GM21619 (cell line): ENCODE data around the gene VWA8.
A peak's percentile ranks its signal among the peaks of the same experiment; 100 is the strongest.
"Not testable (repeated sequence)": the region's sequence is repeated elsewhere in the genome, so short reads cannot be mapped to it uniquely, and the experiment has no call there.

Experiments
- ATAC-seq: cut with Tn5 transposase; IDR thresholded peaks from one replicate; pipeline ENCODE4 v1.9.1; 2021; ENCODE audit not compliant: unreplicated experiment

The VWA8 gene

GRCh38 chr13:41565216-41565615 lies 395.7 kb downstream of the VWA8 start:
- ATAC-seq = no peak

GRCh38 chr13:41563984-41564365 lies 396.9 kb downstream of the VWA8 start:
- no peak for ATAC-seq

GRCh38 chr13:41563341-41563983 lies 397.4 kb downstream of the VWA8 start:
- no peak for ATAC-seq

DNA sequence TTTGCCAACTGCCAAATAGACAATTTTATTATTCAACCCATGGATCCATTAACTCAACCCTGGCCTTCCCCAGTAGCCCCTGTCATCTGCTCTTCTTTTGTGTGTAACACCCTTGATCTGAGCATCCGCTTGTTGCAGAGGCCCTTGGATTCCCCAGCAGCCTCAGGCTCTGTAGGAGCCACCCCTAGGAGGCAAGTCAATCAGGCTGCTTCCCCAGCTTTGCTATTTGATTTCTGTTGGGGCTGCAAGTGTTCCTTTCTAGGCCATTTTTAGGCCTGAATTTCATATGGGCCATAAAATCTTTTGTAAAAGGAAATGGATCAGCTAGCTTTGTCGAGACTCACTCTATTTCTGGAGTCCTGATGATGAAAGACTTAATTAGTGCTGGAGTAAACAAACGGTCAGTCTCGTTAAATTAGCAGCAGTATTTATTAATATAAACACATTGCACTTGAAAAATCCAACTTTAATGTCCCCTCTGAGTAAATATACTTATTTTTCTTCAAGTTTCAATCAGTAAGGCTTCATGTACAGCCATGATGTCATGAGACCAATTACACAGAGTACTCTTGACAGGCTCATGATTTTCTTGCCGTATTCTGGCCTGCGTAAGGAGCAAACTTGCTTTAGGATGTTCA lies 398.2 kb downstream of the VWA8 start:
- ATAC-seq = no peak

GRCh38 chr13:41562083-41562482 lies 398.8 kb downstream of the VWA8 start:
- ATAC-seq = no peak

GRCh38 chr13:41561170-41561569 lies 399.7 kb downstream of the VWA8 start:
- ATAC-seq = no peak

- ATAC-seq = no peak
Observed at GRCh38 chr13:41558781-41559560, 401.9 kb downstream of the VWA8 start.

DNA sequence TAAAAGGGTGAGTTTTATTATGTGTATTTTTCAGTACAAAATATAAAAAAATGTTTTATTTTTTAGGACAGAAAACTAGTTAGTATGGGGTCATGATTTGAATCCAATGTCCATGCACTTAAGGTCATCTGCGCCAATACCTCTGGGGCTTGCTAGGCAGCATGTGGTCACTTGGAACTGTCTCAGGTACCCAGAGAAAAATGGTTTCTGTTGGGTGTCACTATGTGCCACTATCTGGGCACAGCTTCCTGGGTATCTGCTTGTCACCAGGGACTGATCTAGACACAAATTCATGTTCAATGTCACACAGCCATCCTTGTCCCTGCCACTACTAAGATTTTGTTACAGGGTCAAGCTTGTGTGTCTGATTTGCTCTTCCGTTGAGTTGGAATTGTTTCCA lies 403.2 kb downstream of the VWA8 start:
- no peak for ATAC-seq

DNA sequence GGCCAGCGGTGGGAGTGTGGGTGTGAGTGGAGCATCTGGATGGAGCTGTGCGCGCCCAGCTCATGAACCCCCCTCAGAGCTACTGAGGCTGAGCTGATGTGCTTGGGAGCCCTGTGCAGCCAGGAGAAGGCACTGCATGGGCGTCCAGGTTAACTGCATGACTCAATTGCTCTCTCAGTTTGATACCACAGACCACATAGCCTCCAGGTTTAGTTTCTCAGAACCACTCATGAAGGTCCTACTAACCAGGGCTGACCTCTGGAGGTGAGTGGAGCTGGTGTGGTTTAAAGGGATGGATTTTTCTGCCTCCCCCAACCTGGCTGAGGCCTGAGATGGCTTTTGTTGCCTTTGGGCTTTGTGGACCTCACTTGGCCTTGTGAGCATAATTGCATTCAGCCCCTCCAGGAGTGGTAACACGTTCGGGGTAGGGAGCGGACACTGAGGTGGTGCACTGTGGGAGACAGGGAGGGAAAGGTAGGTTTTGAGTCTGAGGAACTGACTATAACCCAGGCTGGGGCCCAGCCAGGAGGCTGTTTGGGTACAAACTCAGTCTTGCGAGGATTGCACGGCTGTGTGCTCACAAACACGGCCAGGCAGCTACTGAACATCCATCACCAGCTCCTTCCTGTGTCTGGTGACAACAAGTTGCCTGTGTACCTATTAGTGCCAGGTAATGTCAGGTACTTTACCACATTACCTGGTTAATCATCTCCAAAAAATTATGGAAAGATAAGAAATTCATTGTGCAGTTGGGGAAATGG lies 406.1 kb downstream of the VWA8 start:
- ATAC-seq = peak; percentile 97

DNA sequence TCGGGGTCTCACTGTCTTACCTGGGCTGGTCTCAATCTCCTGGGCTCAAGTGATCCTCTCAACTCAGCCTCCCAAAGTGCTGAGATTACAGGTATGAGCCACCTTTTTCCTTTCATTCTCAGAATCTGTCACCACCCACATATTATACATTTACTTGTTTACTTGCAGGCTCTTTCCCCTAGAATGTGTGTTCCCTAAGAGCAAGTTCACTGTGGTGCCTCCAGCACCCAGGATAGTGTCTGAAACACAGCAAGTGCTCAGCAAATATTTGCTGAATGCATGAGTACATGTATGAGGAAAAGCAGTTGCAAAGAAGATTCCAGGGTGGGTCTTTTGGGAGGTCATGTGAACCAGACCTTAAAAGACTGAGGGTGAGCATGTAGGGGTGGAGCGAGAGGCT lies 406.7 kb downstream of the VWA8 start:
- ATAC-seq = no peak

DNA sequence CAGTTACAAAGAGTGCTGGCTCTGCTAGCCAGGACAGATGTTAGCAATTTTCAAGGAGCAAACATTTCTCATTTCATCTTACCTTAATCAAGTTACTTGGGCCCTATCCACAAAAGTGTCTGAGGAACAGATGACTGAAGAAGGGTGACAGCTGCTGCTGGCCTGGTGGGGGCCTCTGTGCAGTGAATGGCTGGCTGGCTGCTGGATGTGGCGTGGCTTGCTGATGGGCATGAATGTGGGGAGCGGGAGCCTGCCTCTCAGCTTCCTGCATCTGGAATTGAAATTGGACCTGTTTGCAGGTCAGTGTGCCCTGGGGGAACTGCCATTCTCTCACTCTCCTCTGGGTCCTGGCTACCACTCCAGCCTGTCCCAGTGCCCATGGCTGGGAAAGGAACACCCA lies 408.9 kb downstream of the VWA8 start:
- no peak for ATAC-seq

GRCh38 chr13:41550276-41550675 lies 410.6 kb downstream of the VWA8 start:
- no peak for ATAC-seq

- ATAC-seq = no peak
Observed at GRCh38 chr13:41549491-41549890, 411.4 kb downstream of the VWA8 start.

- ATAC-seq = no peak
Observed at GRCh38 chr13:41548910-41549309, 412.0 kb downstream of the VWA8 start.

- no peak for ATAC-seq
Observed at GRCh38 chr13:41548031-41548430, 412.9 kb downstream of the VWA8 start.

DNA sequence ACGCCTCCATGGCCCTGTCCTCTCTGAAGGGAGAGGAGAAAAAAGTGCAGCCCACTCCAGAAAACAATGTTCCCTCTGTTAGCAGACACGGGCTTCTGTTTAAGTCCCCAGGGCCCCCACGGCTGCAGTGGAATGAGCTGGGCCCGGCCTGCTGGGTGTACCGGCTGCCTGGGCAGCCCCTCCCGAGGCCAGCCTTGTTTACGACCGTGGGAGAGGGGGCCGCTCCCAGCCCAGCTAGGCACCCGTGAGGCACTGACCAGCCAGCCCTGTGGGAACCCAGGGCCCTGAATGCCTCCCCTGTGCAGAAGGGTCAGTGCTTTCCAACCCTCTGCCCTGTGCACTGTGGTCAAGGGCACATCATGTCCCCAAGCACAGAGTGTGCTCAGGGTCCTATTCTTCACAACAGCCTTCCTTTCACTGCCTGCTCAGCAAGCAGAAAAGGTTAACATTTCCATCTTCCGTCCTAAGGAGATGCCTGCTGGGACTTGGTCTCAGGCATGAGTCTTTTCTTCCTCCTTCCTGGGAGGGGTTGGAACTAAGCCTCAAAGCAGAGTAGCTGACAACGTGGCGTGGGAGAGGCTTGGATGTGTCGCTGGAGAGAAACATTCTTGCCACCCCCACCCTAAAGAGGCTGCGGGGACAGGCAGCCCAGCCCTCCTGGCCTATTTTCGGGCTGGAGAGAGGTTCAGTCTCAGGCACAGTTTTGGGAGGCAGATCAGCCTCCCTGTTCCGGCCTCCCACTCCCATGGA lies 413.5 kb downstream of the VWA8 start:
- ATAC-seq = no peak

GRCh38 chr13:41546372-41547190 lies 414.3 kb downstream of the VWA8 start:
- no peak for ATAC-seq

GRCh38 chr13:41545432-41545707 lies 415.5 kb downstream of the VWA8 start:
- ATAC-seq = no peak

- ATAC-seq = no peak
Observed at GRCh38 chr13:41543664-41544300, 417.1 kb downstream of the VWA8 start.

- ATAC-seq = not testable (repeated sequence)
Observed at GRCh38 chr13:41542799-41543198, 418.1 kb downstream of the VWA8 start.
